Stimulated activated CD4-positive, alpha-beta T cell treated with anti-CD3 and anti-CD28 coated beads, Interleukin-12 subunit alpha, Interleukin-12 subunit beta, amount 100 ng/mL, for 48 hours (primary cell): ENCODE measurements around the gene CORO2A.

Experiments used
- DNase-seq, 3 donors: peaks; one replicate each; pipeline ENCODE4 v3.0.0-alpha.2; 2020; ENCODE audit warnings: low read depth in 2 of 3, low spot score in 1 of 3

The CORO2A gene

DNA sequence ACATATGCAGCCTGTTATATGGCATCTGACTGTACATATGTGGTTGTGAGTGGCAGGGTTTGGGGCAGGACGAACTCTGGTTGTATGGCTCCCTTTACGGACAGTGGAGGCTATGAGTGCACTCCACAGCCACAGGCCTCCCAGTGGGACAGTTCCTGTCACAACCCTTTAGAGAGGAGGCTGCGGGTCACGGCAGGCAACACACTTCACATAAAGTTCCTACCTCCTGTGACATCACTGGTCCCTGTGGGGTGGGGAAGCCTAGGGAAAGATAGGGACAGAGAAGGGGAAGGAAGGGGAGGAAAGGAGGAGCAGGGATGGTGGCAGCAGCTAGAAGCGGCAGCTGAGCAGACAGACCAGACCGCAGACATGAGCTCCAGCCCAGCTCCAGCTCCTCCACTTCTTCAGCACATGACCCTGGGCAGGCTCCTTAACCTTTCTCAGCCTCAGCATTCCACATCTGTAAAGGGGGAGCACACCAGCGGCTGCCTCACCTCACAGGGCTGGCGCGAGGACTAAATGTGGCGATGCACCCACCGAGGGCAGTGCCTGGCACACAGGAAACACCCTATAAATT, 27.4 kb upstream of the CORO2A start:
- DNase-seq = no peak

DNA sequence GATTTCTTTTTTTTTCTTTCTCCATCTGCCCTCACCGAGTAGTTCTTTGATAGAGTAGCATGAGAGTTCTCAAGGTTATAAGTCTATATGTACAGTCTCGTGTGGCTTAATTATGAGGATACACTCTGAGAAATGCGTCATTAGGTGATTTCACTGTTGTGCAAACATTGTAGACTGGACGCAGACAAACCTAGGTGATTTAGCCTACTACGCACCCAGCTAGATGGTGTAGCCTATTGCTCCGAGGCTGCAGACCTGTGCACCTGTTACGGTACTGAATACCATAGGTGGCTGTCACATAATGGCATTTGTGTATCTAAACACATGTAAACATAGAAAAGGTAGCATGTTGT, 26.9 kb upstream of the CORO2A start:
- no peak for DNase-seq

DNA sequence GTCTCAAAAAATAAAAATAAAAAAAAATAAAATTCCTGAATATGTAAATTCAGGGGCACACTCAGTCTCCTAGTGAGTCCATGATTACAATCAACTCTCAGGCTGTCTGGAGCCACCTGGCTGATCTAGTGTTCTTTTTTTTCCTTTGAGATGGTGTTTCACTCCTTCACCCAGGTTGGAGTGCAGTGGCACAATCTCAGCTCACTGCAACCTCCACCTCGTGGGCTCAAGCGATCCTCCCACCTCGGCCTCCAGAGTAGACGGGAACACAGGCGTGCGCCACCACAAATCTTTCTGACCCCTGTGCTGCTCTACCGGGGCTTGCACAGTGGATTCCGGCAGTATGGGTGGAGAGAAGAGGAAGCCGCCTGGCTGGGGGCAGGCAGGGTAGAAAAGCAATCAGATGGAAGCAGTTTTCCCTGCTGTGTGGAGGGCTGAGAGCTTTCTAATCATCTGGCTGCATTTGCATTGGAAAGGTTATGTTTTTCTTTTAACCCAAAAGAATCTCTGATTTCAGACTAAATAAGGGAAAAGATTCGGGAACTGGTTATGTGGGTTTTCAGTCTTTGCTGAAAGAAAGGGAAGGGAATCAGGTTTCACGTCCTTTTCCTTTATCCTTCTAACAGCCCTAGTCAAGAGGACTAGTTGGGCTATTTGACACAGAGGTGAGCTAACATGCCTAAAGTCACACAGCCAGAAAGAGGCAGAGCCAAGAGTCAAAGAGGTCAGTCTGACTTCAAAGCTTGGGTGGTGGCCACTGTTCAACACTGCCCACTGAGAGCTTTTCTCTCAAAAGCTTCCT, 26.3 kb upstream of the CORO2A start:
- DNase-seq = no peak

DNA sequence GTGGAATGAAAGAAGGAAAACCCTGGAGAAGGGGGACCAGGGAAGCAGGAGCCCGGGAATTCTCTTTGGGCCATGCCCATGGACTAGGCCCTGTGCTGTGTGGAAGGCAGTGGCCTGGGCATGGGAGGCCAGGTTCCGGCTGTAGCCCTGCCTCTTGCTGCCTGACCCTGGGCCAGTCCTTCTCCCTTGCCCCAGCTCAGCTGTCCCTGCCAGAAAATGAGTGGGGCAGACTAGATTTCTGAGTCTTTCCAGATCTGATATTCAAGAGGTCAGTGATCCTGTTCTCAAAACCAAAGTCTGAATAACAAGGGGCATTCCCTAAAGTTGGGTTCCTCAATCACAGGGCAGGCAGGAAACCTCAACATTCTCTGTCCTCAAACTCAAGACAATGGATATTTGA, 24.8 kb upstream of the CORO2A start:
- no peak for DNase-seq

GRCh38 chr9:98216391-98216790, 24.0 kb upstream of the CORO2A start:
- no peak for DNase-seq

DNA sequence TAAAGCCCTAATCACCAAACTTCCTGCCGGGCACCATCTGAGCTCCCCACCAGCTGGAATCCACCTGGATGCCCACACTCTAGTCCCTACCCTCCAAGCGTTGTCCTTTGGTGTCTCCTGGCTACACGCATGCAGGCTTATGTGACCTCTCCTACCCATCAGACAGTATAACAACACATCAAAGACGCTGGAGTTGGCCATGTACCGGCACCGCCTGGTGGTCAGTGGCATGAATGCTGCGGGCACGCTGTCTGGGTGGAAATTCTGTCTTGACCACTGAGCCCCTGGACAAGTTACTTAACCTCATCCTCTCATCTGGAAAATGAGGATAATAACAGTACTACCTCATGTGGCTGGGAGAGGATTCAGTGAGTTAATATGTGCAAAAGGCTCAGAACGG, 23.4 kb upstream of the CORO2A start:
- DNase-seq = no peak

- DNase-seq = no peak
Observed at GRCh38 chr9:98215271-98215670, 22.8 kb upstream of the CORO2A start.

GRCh38 chr9:98214811-98215210, 22.4 kb upstream of the CORO2A start:
- no peak for DNase-seq

DNA sequence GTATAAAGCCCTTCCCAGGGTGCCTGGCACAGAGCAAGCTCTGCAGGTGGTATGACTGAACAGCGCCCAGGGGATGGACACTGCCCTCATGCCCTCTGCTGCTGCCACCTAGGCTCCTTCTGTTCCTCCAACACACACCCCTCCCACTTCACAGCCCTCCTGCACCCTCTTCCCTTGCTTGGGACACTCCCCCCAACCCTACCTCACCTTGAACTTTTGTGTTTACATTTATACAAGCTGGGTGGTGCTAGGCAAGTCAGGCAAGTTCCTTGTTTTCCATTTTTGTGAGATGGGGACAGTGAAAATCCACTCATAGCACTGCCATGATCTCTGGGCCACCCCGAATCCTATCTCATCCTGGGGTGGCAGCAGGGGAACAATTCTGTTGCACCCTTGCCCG, 18.8 kb upstream of the CORO2A start:
- DNase-seq = no peak

DNA sequence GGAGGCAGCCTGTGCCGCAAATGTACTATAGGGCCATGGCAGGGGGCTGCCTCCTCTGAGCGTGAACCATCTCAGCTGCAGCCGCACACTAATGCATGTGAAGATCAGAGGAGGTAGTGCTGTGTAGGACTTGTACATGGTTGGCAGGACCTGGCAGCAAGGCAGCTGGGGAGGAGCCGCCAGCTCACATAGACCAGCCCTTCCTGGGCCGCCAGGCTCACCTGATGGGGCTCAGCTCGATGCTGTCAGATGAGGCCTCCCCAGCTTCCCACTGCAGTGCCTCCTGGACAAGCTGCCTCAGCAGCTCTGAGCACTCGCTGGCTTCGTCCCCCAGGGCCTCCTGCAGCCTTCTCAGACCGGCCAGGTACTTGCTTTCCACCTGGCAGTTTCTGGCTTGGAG, 18.0 kb upstream of the CORO2A start:
- DNase-seq = no peak

- DNase-seq = no peak
Observed at GRCh38 chr9:98209530-98209929, 17.1 kb upstream of the CORO2A start.

DNA sequence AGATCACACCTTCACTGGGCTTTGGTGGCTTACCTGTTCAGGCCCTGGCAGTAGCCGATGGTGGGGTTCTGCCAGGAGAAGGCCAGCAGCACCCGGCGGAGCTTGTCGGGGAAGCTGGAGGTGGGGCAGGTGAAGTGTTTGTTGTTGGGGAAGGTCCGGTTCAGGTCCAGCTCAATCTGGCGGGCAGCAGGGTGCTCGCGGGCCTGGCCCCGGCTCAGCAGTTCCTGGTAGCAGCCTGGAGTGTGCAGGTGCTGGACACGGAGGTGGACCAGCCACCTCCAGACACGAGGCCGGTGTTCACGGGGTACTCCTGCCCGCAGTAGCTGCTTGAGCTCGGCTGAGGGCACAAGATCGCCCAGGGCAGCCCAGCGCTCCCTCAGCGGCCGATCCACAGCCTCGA, 16.2 kb upstream of the CORO2A start:
- DNase-seq = no peak

DNA sequence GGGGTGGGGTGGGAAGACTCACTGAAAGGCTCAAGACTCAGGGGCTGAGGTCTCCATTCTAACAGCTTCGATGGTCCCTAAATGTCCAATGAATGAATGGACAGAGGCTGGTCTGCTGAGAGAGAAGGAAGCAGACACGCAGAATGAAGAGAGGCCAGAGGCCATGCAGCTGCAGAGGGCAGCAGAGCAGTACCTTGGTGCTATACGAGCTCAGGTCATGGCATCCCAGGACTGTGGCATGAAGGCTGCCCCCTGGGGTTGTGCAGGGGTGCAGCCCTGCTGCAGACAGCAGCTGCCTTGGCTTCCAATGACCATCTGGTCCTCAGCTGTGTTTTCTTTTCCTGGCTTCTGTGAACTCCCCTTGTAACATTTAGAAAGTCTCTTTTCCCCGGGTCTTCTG, 15.2 kb upstream of the CORO2A start:
- DNase-seq = no peak

- DNase-seq = no peak
Observed at GRCh38 chr9:98206754-98207153, 14.3 kb upstream of the CORO2A start.

GRCh38 chr9:98204692-98205091, 12.3 kb upstream of the CORO2A start:
- no peak for DNase-seq

DNA sequence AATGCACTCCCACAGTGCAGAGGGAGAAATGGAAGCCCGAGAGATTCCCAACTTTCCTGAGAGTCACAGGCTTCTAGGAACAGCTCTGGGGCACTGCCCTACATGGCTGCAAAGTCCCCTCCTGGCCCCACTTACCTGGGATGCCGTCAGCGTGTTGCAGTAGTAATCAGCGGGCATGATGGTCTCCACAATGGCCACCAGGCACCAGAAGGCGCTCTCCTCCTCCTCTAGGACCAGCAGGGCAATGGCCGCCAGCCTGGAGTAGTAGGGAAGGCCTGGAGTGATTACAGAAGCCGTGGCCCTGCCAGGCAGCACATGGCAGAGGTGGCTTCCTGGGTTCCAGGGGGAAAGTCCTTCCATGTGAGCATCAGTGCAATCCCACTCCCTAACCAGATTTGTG, 10.7 kb upstream of the CORO2A start:
- DNase-seq = no peak

DNA sequence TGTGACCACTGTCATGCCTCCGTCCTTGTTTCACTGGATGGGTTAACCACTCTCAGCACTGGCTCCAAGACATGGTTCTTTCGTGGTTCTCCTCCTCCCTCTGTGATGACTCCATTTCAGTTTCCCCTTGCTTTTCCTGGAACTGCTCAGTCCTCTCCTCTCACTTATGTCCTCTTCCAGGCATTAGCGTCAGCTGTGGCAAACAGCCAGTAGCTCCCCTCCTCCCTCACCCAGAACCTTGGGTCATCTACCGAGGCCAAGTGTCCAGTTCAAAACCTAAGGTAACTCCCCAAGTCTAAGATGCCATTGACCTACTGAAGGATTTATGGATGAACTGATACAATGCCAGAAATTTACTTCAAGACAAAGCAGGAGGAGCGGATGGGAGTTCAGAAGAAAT, 9.8 kb upstream of the CORO2A start:
- DNase-seq = no peak

GRCh38 chr9:98201749-98202148, 9.3 kb upstream of the CORO2A start:
- DNase-seq = no peak

GRCh38 chr9:98201102-98201501, 8.7 kb upstream of the CORO2A start:
- no peak for DNase-seq

- DNase-seq = no peak
Observed at GRCh38 chr9:98199388-98200033, 7.1 kb upstream of the CORO2A start.

- no peak for DNase-seq
Observed at GRCh38 chr9:98195671-98196070, 3.2 kb upstream of the CORO2A start.

- no peak for DNase-seq
Observed at GRCh38 chr9:98193336-98193944, 1.0 kb upstream of the CORO2A start.
